Measurements from ENCODE around the gene PPP1R10.
A peak's percentile ranks its signal among the peaks of the same experiment; 100 is the strongest.

Gene PPP1R10

GRCh38 chr6:30643656-30644055 is 26.6 kb upstream of the PPP1R10 start:
- TF ChIP-seq CTCF (IDR thresholded peaks at IDR 0.05; ENCODE audit: low read depth, low read length) = no peak
- no peak for DNase-seq (ENCODE audit: low read depth, low spot score)
- in situ Hi-C loops (cut with HindIII; ENCODE audit: low sequenced_read_pairs) = no loop called here
- no peak overlapping the region for H3K4me3 ChIP-seq (ENCODE audit: low read depth, low read length)

- in situ Hi-C loops (cut with HindIII; ENCODE audit: low sequenced_read_pairs) = no loop called here
Observed at GRCh38 chr6:30641048-30641447, 24.0 kb upstream of the PPP1R10 start.

GRCh38 chr6:30640481-30640880 is 23.4 kb upstream of the PPP1R10 start:
- in situ Hi-C loops (cut with HindIII; ENCODE audit: low sequenced_read_pairs) = no loop called here
- no peak for DNase-seq (ENCODE audit: low read depth, low spot score)
- no peak overlapping the region for H3K4me3 ChIP-seq (ENCODE audit: low read depth, low read length)
- no peak for TF ChIP-seq CTCF (IDR thresholded peaks at IDR 0.05; ENCODE audit: low read depth, low read length)

More at GRCh38 chr6:30641048-30641447, 24.0 kb upstream of the PPP1R10 start:
- TF ChIP-seq CTCF (IDR thresholded peaks at IDR 0.05; ENCODE audit: low read depth, low read length) = no peak
- no peak for DNase-seq (ENCODE audit: low read depth, low spot score)
- H3K4me3 ChIP-seq (ENCODE audit: low read depth, low read length) = no peak overlapping the region

- in situ Hi-C loops (cut with HindIII; ENCODE audit: low sequenced_read_pairs) = no loop called here
- TF ChIP-seq CTCF (IDR thresholded peaks at IDR 0.05; ENCODE audit: low read depth, low read length) = no peak
- H3K4me3 ChIP-seq (ENCODE audit: low read depth, low read length) = no peak overlapping the region
- no peak for DNase-seq (ENCODE audit: low read depth, low spot score)
Observed at GRCh38 chr6:30635834-30636233, 18.8 kb upstream of the PPP1R10 start.

GRCh38 chr6:30626484-30627366 is 9.7 kb upstream of the PPP1R10 start, which contains the start of gene ATAT1:
TSS of gene ATAT1 (plus strand) at chr6:30626874.
- in situ Hi-C loops (cut with HindIII; ENCODE audit: low sequenced_read_pairs) = no loop called here
- peak within 1 kb of the TSS; percentile 81 for H3K4me3 ChIP-seq (ENCODE audit: low read depth, low read length)
- TF ChIP-seq CTCF (IDR thresholded peaks at IDR 0.05; ENCODE audit: low read depth, low read length) = peak; percentile 47
- DNase-seq (ENCODE audit: low read depth, low spot score) = peak; percentile 72

- in situ Hi-C loops (cut with HindIII; ENCODE audit: low sequenced_read_pairs) = no loop called here
- DNase-seq (ENCODE audit: low read depth, low spot score) = no peak
- no peak for TF ChIP-seq CTCF (IDR thresholded peaks at IDR 0.05; ENCODE audit: low read depth, low read length)
- no peak overlapping the region for H3K4me3 ChIP-seq (ENCODE audit: low read depth, low read length)
Observed at GRCh38 chr6:30625511-30625910, 8.5 kb upstream of the PPP1R10 start.
